ENCODE results near the gene MYOZ3. TPM values are rescaled to one million over a fixed set of nuclear protein-coding genes. Genes with fewer than 3 reads are reported as not detected.

The MYOZ3 gene
- total and polyA plus RNA-seq, 10 of the 15 experiments (the other 5 are each of a cell fraction or from before 2014, with no cell fraction given) = 0.04 to 1.1 (median 0.10) TPM; not detected in 4

DNA sequence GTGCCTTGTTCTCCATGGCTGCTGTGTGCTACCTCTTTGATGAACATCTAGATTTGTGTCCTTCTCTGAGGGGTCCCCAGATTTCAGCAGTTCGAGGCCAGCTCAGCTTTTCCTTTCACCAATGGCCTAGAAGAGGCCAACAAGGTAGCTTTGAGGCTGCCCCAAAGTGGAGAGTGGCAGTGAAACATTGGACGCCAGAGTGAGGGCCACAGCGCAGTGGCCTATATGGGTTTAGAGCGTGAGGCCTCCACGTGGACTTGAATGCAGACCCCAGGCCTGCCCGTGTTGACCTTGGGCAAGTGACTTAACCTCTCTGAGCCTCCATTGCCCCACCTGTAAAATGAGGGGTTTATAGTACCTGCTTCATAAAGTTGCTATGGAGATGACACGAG lies 11.8 kb downstream of the MYOZ3 start:
- H3K4me1 ChIP-seq (ENCODE audit: control insufficient read depth, insufficient read depth, low read length) = no peaks in the 10 kb centered on the region
- no peak overlapping the region for H2AFZ ChIP-seq (ENCODE audit: control insufficient read depth, low read depth, low read length)
- H4K20me1 ChIP-seq (ENCODE audit: control insufficient read depth, insufficient read depth) = no peaks in the 10 kb centered on the region
- H3K79me2 ChIP-seq (ENCODE audit: control insufficient read depth, insufficient read depth, low read length) = no peaks in the 10 kb centered on the region
- no peak overlapping the region for H3K27ac ChIP-seq (ENCODE audit: control insufficient read depth, insufficient read depth)
- peaks cover 2 to 19% of the 10 kb centered on the region in 2 experiments; a peak in 2 of 4 replicates for H3K27me3 ChIP-seq (replicated peaks in 1 of 2; ENCODE audit: control insufficient read depth in 2 of 2, insufficient read depth in 2 of 2, low read length in 1 of 2)
- ChIA-PET CTCF (no interaction called here), POLR2A (no interaction called here), SMC1A (ENCODE audit: uncharacterized antibody, unreplicated experiment) (interaction anchor here (0.6 to 1.2 kb wide), 2 partner anchors 111 to 113 kb away, joined by 4 read pairs; no protein-coding TSS in a partner anchor), RAD21 (ENCODE audit: unreplicated experiment) (no interaction called here)
- 56% methylated on average over 7 of the region's 7 CpGs for WGBS (ENCODE audit: insufficient coverage, insufficient replicate concordance, low lambda C conversion rate, missing lambda C conversion rate)
- no peak overlapping the region; the same call in 1 of the 2 replicates for H3K4me2 ChIP-seq (ENCODE audit: control insufficient read depth, insufficient read depth)
- in situ Hi-C loops (cut with MboI) (no loop called here), intact Hi-C loops (cut with micrococcal nuclease; ENCODE audit: unreplicated experiment) (no loop called here)
- FAIRE-seq (no peak), ATAC-seq (no peak), DNase-seq (ENCODE audit: low read depth, low spot score) (no peak)
- H3K9me3 ChIP-seq (replicated peaks; ENCODE audit: control insufficient read depth, insufficient read depth, low read length) = no peaks in the 10 kb centered on the region
- BruUV-seq (replicated peaks) = no TSS peak
- H3K4me3 ChIP-seq = peak overlapping the region; percentile 50; the same call in 1 of the 2 replicates
- no peaks in the 10 kb centered on the region for H3K36me3 ChIP-seq (ENCODE audit: control insufficient read depth in 2 of 2, insufficient read depth in 2 of 2, low read length in 1 of 2)
- H3K9ac ChIP-seq (ENCODE audit: control insufficient read depth, insufficient read depth, low read length) = no peak overlapping the region
- TF ChIP-seq SMAD1 (IDR thresholded peaks at IDR 0.05; ENCODE audit: low read depth, partially characterized antibody) (no peak), KAT2A (conservative IDR thresholded peaks at IDR 0.05; ENCODE audit: control insufficient read depth, low read depth, low read length) (no peak), ETV6 (conservative IDR thresholded peaks at IDR 0.05 in 1 of 2, IDR thresholded peaks at IDR 0.05 in 1 of 2; ENCODE audit: borderline replicate concordance in 1 of 2, low read depth in 1 of 2) (no peak), STAT1 (conservative IDR thresholded peaks at IDR 0.05) (no peak), TARDBP (IDR thresholded peaks at IDR 0.05; ENCODE audit: borderline replicate concordance) (no peak), NFIC (IDR thresholded peaks at IDR 0.05; ENCODE audit: low read depth, low read length) (no peak), BHLHE40 (IDR thresholded peaks at IDR 0.05; ENCODE audit: borderline replicate concordance in 1 of 2, low read depth in 2 of 2, low read length in 1 of 2) (no peak), BCL11A (IDR thresholded peaks at IDR 0.05; ENCODE audit: low read depth, low read length) (no peak), LARP7 (IDR thresholded peaks at IDR 0.05) (no peak), NBN (IDR thresholded peaks at IDR 0.05) (no peak), BACH1 (IDR thresholded peaks at IDR 0.05; ENCODE audit: borderline replicate concordance) (no peak), MTA2 (IDR thresholded peaks at IDR 0.05; ENCODE audit: low read depth) (no peak)
- TF ChIP-seq, protein P1, sequence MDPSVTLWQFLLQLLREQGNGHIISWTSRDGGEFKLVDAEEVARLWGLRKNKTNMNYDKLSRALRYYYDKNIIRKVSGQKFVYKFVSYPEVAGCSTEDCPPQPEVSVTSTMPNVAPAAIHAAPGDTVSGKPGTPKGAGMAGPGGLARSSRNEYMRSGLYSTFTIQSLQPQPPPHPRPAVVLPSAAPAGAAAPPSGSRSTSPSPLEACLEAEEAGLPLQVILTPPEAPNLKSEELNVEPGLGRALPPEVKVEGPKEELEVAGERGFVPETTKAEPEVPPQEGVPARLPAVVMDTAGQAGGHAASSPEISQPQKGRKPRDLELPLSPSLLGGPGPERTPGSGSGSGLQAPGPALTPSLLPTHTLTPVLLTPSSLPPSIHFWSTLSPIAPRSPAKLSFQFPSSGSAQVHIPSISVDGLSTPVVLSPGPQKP (IDR thresholded peaks at IDR 0.05; ENCODE audit: low read depth, low read length) = no peak
- TF ChIP-seq, protein P2, sequence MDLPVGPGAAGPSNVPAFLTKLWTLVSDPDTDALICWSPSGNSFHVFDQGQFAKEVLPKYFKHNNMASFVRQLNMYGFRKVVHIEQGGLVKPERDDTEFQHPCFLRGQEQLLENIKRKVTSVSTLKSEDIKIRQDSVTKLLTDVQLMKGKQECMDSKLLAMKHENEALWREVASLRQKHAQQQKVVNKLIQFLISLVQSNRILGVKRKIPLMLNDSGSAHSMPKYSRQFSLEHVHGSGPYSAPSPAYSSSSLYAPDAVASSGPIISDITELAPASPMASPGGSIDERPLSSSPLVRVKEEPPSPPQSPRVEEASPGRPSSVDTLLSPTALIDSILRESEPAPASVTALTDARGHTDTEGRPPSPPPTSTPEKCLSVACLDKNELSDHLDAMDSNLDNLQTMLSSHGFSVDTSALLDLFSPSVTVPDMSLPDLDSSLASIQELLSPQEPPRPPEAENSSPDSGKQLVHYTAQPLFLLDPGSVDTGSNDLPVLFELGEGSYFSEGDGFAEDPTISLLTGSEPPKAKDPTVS (IDR thresholded peaks at IDR 0.05; ENCODE audit: low read depth, low read length) = no peak
- TF ChIP-seq, protein P3, sequence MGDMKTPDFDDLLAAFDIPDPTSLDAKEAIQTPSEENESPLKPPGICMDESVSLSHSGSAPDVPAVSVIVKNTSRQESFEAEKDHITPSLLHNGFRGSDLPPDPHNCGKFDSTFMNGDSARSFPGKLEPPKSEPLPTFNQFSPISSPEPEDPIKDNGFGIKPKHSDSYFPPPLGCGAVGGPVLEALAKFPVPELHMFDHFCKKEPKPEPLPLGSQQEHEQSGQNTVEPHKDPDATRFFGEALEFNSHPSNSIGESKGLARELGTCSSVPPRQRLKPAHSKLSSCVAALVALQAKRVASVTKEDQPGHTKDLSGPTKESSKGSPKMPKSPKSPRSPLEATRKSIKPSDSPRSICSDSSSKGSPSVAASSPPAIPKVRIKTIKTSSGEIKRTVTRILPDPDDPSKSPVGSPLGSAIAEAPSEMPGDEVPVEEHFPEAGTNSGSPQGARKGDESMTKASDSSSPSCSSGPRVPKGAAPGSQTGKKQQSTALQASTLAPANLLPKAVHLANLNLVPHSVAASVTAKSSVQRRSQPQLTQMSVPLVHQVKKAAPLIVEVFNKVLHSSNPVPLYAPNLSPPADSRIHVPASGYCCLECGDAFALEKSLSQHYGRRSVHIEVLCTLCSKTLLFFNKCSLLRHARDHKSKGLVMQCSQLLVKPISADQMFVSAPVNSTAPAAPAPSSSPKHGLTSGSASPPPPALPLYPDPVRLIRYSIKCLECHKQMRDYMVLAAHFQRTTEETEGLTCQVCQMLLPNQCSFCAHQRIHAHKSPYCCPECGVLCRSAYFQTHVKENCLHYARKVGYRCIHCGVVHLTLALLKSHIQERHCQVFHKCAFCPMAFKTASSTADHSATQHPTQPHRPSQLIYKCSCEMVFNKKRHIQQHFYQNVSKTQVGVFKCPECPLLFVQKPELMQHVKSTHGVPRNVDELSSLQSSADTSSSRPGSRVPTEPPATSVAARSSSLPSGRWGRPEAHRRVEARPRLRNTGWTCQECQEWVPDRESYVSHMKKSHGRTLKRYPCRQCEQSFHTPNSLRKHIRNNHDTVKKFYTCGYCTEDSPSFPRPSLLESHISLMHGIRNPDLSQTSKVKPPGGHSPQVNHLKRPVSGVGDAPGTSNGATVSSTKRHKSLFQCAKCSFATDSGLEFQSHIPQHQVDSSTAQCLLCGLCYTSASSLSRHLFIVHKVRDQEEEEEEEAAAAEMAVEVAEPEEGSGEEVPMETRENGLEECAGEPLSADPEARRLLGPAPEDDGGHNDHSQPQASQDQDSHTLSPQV (IDR thresholded peaks at IDR 0.05) = no peak
- TF ChIP-seq, protein P4, sequence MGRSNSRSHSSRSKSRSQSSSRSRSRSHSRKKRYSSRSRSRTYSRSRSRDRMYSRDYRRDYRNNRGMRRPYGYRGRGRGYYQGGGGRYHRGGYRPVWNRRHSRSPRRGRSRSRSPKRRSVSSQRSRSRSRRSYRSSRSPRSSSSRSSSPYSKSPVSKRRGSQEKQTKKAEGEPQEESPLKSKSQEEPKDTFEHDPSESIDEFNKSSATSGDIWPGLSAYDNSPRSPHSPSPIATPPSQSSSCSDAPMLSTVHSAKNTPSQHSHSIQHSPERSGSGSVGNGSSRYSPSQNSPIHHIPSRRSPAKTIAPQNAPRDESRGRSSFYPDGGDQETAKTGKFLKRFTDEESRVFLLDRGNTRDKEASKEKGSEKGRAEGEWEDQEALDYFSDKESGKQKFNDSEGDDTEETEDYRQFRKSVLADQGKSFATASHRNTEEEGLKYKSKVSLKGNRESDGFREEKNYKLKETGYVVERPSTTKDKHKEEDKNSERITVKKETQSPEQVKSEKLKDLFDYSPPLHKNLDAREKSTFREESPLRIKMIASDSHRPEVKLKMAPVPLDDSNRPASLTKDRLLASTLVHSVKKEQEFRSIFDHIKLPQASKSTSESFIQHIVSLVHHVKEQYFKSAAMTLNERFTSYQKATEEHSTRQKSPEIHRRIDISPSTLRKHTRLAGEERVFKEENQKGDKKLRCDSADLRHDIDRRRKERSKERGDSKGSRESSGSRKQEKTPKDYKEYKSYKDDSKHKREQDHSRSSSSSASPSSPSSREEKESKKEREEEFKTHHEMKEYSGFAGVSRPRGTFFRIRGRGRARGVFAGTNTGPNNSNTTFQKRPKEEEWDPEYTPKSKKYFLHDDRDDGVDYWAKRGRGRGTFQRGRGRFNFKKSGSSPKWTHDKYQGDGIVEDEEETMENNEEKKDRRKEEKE (IDR thresholded peaks at IDR 0.05) = no peak
